Smooth muscle cell (in vitro differentiated cells): ENCODE measurements around the gene PPIL6. TPM values are rescaled to one million over a fixed set of nuclear protein-coding genes. Genes with fewer than 3 reads are reported as not detected.

Experiments used
- DNase-seq: peaks from one replicate; lab custom pipeline; 2025; ENCODE audit not compliant: unreplicated experiment; lab: John Stamatoyannopoulos, UW
- H2AFZ ChIP-seq: fragments of 200-600 bp; sonication (generic); 2 replicates; pipeline ENCODE4 v1.6.0; 2016; ENCODE audit warnings: antibody characterized with exemption, low read depth, mild to moderate bottlenecking
- H3F3A ChIP-seq: fragments of 200-600 bp; sonication (generic); 2 replicates; pipeline ENCODE4 v1.6.0; 2017; ENCODE audit warnings: antibody characterized with exemption, low read depth
- H3K27ac ChIP-seq: fragments of 200-600 bp; sonication (generic); 2 replicates; pipeline ENCODE4 v1.5.1; 2016; ENCODE audit warnings: low read depth, mild to moderate bottlenecking
- H3K27me3 ChIP-seq: fragments of 200-600 bp; sonication (generic); 2 replicates; pipeline ENCODE4 v1.6.1; 2016; ENCODE audit warnings: low read depth, mild to moderate bottlenecking
- H3K36me3 ChIP-seq: fragments of 200-600 bp; sonication (generic); 2 replicates; pipeline ENCODE4 v1.5.1; 2016; ENCODE audit warnings: low read depth
- H3K4me1 ChIP-seq: fragments of 200-600 bp; sonication (generic); 2 replicates; pipeline ENCODE4 v1.5.1; 2016; ENCODE audit warnings: low read depth
- H3K4me2 ChIP-seq: fragments of 200-600 bp; sonication (generic); 2 replicates; pipeline ENCODE4 v1.6.0; 2016; ENCODE audit warnings: mild to moderate bottlenecking
- H3K4me3 ChIP-seq: fragments of 200-600 bp; sonication (generic); 2 replicates; pipeline ENCODE4 v1.5.1; 2016; ENCODE audit warnings: mild to moderate bottlenecking
- H3K79me2 ChIP-seq: fragments of 200-600 bp; sonication (generic); 2 replicates; pipeline ENCODE4 v1.6.0; 2016; ENCODE audit warnings: low read depth, mild to moderate bottlenecking
- H3K9ac ChIP-seq: fragments of 200-600 bp; sonication (generic); 2 replicates; pipeline ENCODE4 v1.6.0; 2016; ENCODE audit warnings: low read depth
- H3K9me3 ChIP-seq: fragments of 200-600 bp; sonication (generic); replicated peaks from 2 replicates; pipeline ENCODE4 v1.5.1; 2016; ENCODE audit warnings: low read depth
- H4K20me1 ChIP-seq: fragments of 200-600 bp; sonication (generic); 2 replicates; pipeline ENCODE4 v1.6.0; 2016; ENCODE audit warnings: low read depth
- CTCF ChIP-seq: fragments of 200-600 bp; sonication (generic); IDR thresholded peaks from 2 replicates; pipeline ENCODE4 v1.5.1; 2017; ENCODE audit warnings: borderline replicate concordance, mild to moderate bottlenecking, antibody characterized with exemption; ENCODE audit not compliant: insufficient read depth, poor library complexity, severe bottlenecking
- WGBS: methylation state at CpG from one replicate; pipeline ENCODE4 v1.1.7; 2016; ENCODE audit warnings: low lambda C conversion rate; 5-methylcytosine and 5-hydroxymethylcytosine counted together
- polyA plus RNA-seq: library from polyadenylated mRNA; unstranded; fragments of >200 nt; fragmentation: Nextera tagmentation; extraction: Ambion mirVana; gene quantifications from 2 replicates; pipeline ENCODE4 v1.2.1, GENCODE V29; 2016
- total RNA-seq: library from RNA; depleted of rRNA; stranded (reverse); fragments of >200 nt; gene quantifications from 2 replicates; pipeline ENCODE4 v1.2.3, GENCODE V29; 2014

PPIL6 gene
- total and polyA plus RNA-seq, 2 experiments from 2014 or later = 1.3 to 1.7 TPM

DNA sequence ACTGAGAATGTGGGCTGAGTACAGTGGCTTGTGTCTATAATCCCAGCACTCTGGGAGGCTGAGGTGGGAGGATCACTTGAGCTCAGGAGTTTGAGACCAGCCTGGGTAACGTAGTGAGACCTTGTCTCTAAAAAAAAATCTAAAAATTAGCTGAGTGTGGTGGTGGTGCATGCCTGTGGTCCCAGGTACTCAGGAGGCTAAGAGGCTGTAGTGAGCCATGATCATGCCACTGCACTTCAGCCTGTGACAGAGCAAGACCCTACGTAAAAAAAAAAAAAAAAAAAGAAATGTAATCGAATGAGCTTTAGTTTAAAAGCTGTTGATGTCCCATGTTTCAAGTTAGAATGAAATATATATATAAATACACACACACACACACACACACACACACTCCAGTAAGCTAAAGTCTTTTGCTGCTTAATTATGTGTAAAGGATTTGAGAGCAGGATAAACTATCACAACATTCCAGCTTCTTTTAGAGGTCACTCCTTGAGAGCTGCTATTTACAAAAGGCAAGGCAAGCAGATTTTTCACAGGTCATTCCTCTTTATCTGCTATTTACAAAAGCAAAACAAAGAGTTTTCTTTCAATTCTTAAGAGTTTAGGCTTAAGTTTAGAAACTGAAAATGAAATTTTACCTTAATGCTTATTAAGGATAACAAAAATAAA lies 19.9 kb upstream of the PPIL6 start:
- Histone ChIP-seq H3F3A (peaks cover 11% of the 10 kb centered on the region), H3K79me2 (peaks cover 10% of the 10 kb centered on the region), H3K36me3 (peaks cover 7% of the 10 kb centered on the region), H3K27ac (no peak overlapping the region), H3K9me3 (no peaks in the 10 kb centered on the region), H3K4me3 (no peak overlapping the region), H3K27me3 (no peaks in the 10 kb centered on the region), H4K20me1 (peaks cover 5% of the 10 kb centered on the region), H2AFZ (no peak overlapping the region), H3K9ac (no peak overlapping the region), H3K4me1 (peaks cover 18% of the 10 kb centered on the region), H3K4me2 (no peak overlapping the region)
- DNase-seq = no peak
- no peak for TF ChIP-seq CTCF
- 92% methylated on average over 3 of the region's 3 CpGs for WGBS

DNA sequence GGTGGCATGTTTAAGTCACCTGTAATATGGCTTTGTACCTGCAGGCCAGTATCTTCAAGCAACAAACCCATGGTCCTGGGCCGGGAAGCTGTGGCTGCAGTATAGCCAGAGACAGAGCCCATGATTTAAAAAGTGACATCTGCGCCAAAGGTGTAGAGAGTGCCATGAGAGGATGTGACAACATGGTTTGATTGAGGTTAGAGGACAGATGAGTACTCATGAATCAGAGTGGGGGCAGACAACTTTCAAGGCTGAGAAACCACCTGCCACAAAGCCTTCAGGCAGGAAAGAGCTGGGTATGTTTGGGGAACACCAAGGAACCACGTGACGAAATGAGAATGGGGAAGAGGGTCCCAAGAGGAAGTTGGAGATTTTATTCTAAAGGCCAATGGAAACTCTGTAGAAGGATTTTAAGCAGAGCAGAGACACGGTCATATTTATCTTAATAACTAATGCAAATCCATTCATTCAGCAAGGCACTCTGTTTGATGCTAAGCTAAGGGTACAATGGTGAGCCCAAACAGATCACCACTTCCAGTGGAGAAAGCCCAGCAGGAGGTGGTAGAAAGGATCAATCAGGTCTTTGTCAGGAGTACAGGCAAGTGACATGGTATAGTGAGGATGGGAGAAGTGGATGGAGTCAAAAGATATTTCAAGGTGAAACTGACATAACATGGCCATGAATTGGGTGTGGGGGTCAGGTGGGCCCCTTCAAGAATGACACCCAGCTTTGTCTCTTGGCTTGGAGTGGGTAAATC lies 18.5 kb upstream of the PPIL6 start:
- Histone ChIP-seq H3K9me3 (no peaks in the 10 kb centered on the region), H2AFZ (no peak overlapping the region), H4K20me1 (no peaks in the 10 kb centered on the region), H3K4me1 (peaks cover 18% of the 10 kb centered on the region), H3K4me3 (no peak overlapping the region), H3K27me3 (no peaks in the 10 kb centered on the region), H3K36me3 (peaks cover 7% of the 10 kb centered on the region), H3K9ac (no peak overlapping the region), H3K4me2 (no peak overlapping the region), H3F3A (peaks cover 11% of the 10 kb centered on the region), H3K27ac (no peak overlapping the region), H3K79me2 (peaks cover 6% of the 10 kb centered on the region)
- TF ChIP-seq CTCF = no peak
- DNase-seq = no peak
- 96% methylated on average over 5 of the region's 5 CpGs for WGBS

- no peaks in the 10 kb centered on the region for H3K79me2 ChIP-seq
- H3K4me2 ChIP-seq = no peak overlapping the region
- no peaks in the 10 kb centered on the region for H4K20me1 ChIP-seq
- no peak for TF ChIP-seq CTCF
- H3K4me3 ChIP-seq = no peak overlapping the region
- H3K27me3 ChIP-seq = no peaks in the 10 kb centered on the region
- 68% methylated on average over 6 of the region's 6 CpGs for WGBS
- no peaks in the 10 kb centered on the region for H3K9me3 ChIP-seq
- H3K9ac ChIP-seq = no peak overlapping the region
- no peak overlapping the region for H2AFZ ChIP-seq
- H3F3A ChIP-seq = peaks cover 11% of the 10 kb centered on the region
- no peak overlapping the region for H3K27ac ChIP-seq
- peaks cover 18% of the 10 kb centered on the region for H3K4me1 ChIP-seq
- peaks cover 4% of the 10 kb centered on the region for H3K36me3 ChIP-seq
- DNase-seq = no peak
These were observed 17.2 kb upstream of the PPIL6 start for GRCh38 chr6:109457562-109457996.
